ENCODE measurements around the gene NRXN3. TPM values are rescaled to one million over a fixed set of nuclear protein-coding genes. Genes with fewer than 3 reads are reported as not detected.

Gene NRXN3
- total and polyA plus RNA-seq, 2 experiments from 2014 or later: 0.08 to 0.11 TPM

GRCh38 chr14:78310272-78310671, 140.1 kb downstream of the NRXN3 start:
- H3K79me2 ChIP-seq (ENCODE audit: insufficient read depth): no peaks in the 10 kb centered on the region
- H4K20me1 ChIP-seq (ENCODE audit: insufficient read depth): no peaks in the 10 kb centered on the region
- DNase-seq: no peak
- no peak overlapping the region for H3K4me3 ChIP-seq
- no peaks in the 10 kb centered on the region for H3K36me3 ChIP-seq (ENCODE audit: low read depth)
- no peak overlapping the region for H3K27ac ChIP-seq
- H3K4me1 ChIP-seq (ENCODE audit: insufficient read depth): no peaks in the 10 kb centered on the region
- TF ChIP-seq EZH2phosphoT487 (IDR thresholded peaks at IDR 0.05; ENCODE audit: insufficient read depth, low read depth) (no peak), EZH2 (IDR thresholded peaks at IDR 0.05; ENCODE audit: insufficient read depth, poor library complexity, severe bottlenecking) (no peak)
- H3K9ac ChIP-seq: no peak overlapping the region
- H3K4me2 ChIP-seq (ENCODE audit: unreplicated experiment): no peak overlapping the region
- no peaks in the 10 kb centered on the region for H3K27me3 ChIP-seq (replicated peaks; ENCODE audit: insufficient read depth)
- 12 to 16% methylated on average over 3 of the region's 3 CpGs for WGBS, 2 experiments (ENCODE audit: low coverage in 1 of 2, low lambda C conversion rate in 2 of 2, missing lambda C conversion rate in 2 of 2)
- H3K9me3 ChIP-seq (ENCODE audit: low read depth): no peaks in the 10 kb centered on the region
- H2AFZ ChIP-seq: no peak overlapping the region
- H3F3A ChIP-seq (ENCODE audit: insufficient read depth): no peaks in the 10 kb centered on the region
- H3K9me2 ChIP-seq (ENCODE audit: insufficient read depth): no peaks in the 10 kb centered on the region
- in situ Hi-C loops (cut with MboI): no loop called here

GRCh38 chr14:78313499-78313898, 143.3 kb downstream of the NRXN3 start:
- Histone ChIP-seq H3K27me3 (replicated peaks; ENCODE audit: insufficient read depth) (no peaks in the 10 kb centered on the region), H3K36me3 (ENCODE audit: low read depth) (no peaks in the 10 kb centered on the region), H3K9ac (no peak overlapping the region), H3K4me3 (no peak overlapping the region), H2AFZ (no peak overlapping the region), H3F3A (ENCODE audit: insufficient read depth) (no peaks in the 10 kb centered on the region), H3K27ac (no peak overlapping the region), H4K20me1 (ENCODE audit: insufficient read depth) (no peaks in the 10 kb centered on the region), H3K4me2 (ENCODE audit: unreplicated experiment) (no peak overlapping the region), H3K9me3 (ENCODE audit: low read depth) (no peaks in the 10 kb centered on the region), H3K9me2 (ENCODE audit: insufficient read depth) (no peaks in the 10 kb centered on the region), H3K4me1 (ENCODE audit: insufficient read depth) (no peaks in the 10 kb centered on the region), H3K79me2 (ENCODE audit: insufficient read depth) (no peaks in the 10 kb centered on the region)
- TF ChIP-seq EZH2phosphoT487 (IDR thresholded peaks at IDR 0.05; ENCODE audit: insufficient read depth, low read depth) (no peak), EZH2 (IDR thresholded peaks at IDR 0.05; ENCODE audit: insufficient read depth, poor library complexity, severe bottlenecking) (no peak)
- in situ Hi-C loops (cut with MboI): no loop called here
- 11 to 13% methylated on average over 3 of the region's 3 CpGs for WGBS, 2 experiments (ENCODE audit: low coverage in 1 of 2, low lambda C conversion rate in 2 of 2, missing lambda C conversion rate in 2 of 2)
- no peak for DNase-seq

GRCh38 chr14:78314484-78314883, 144.3 kb downstream of the NRXN3 start:
- Histone ChIP-seq H3F3A (ENCODE audit: insufficient read depth) (no peaks in the 10 kb centered on the region), H3K36me3 (ENCODE audit: low read depth) (no peaks in the 10 kb centered on the region), H3K9me3 (ENCODE audit: low read depth) (no peaks in the 10 kb centered on the region), H3K4me1 (ENCODE audit: insufficient read depth) (no peaks in the 10 kb centered on the region), H4K20me1 (ENCODE audit: insufficient read depth) (no peaks in the 10 kb centered on the region), H3K9me2 (ENCODE audit: insufficient read depth) (no peaks in the 10 kb centered on the region), H3K27ac (no peak overlapping the region), H3K79me2 (ENCODE audit: insufficient read depth) (no peaks in the 10 kb centered on the region), H3K27me3 (replicated peaks; ENCODE audit: insufficient read depth) (no peaks in the 10 kb centered on the region), H3K9ac (no peak overlapping the region), H3K4me2 (ENCODE audit: unreplicated experiment) (no peak overlapping the region), H3K4me3 (no peak overlapping the region), H2AFZ (no peak overlapping the region)
- in situ Hi-C loops (cut with MboI): no loop called here
- 17 to 21% methylated on average over 3 to 4 of the region's 4 CpGs for WGBS, 2 experiments (ENCODE audit: low coverage in 1 of 2, low lambda C conversion rate in 2 of 2, missing lambda C conversion rate in 2 of 2)
- DNase-seq: no peak
- TF ChIP-seq EZH2 (IDR thresholded peaks at IDR 0.05; ENCODE audit: insufficient read depth, poor library complexity, severe bottlenecking): no peak

GRCh38 chr14:78316052-78316451, 145.9 kb downstream of the NRXN3 start:
- WGBS, 2 experiments (ENCODE audit: low coverage in 1 of 2, low lambda C conversion rate in 2 of 2, missing lambda C conversion rate in 2 of 2): 0% methylated on average over 1 of the region's 1 CpG; no CpG with 5 or more reads in 1 of the 2 experiments

GRCh38 chr14:78316786-78317185, 146.6 kb downstream of the NRXN3 start:
- no peak overlapping the region for H2AFZ ChIP-seq
- no peaks in the 10 kb centered on the region for H3K4me1 ChIP-seq (ENCODE audit: insufficient read depth)
- 8 to 9% methylated on average over 3 of the region's 3 CpGs for WGBS, 2 experiments (ENCODE audit: low coverage in 1 of 2, low lambda C conversion rate in 2 of 2, missing lambda C conversion rate in 2 of 2)
- no peak overlapping the region for H3K4me3 ChIP-seq
- no peaks in the 10 kb centered on the region for H3K36me3 ChIP-seq (ENCODE audit: low read depth)
- H3F3A ChIP-seq (ENCODE audit: insufficient read depth): no peaks in the 10 kb centered on the region
- no peak for TF ChIP-seq EZH2phosphoT487 (IDR thresholded peaks at IDR 0.05; ENCODE audit: insufficient read depth, low read depth)
- TF ChIP-seq EZH2 (IDR thresholded peaks at IDR 0.05; ENCODE audit: insufficient read depth, poor library complexity, severe bottlenecking): no peak
- in situ Hi-C loops (cut with MboI): no loop called here
- H3K27me3 ChIP-seq (replicated peaks; ENCODE audit: insufficient read depth): no peaks in the 10 kb centered on the region
- DNase-seq: no peak
- H3K9ac ChIP-seq: no peak overlapping the region
- no peak overlapping the region for H3K27ac ChIP-seq
- H3K9me2 ChIP-seq (ENCODE audit: insufficient read depth): no peaks in the 10 kb centered on the region
- H3K79me2 ChIP-seq (ENCODE audit: insufficient read depth): no peaks in the 10 kb centered on the region
- no peaks in the 10 kb centered on the region for H3K9me3 ChIP-seq (ENCODE audit: low read depth)
- no peaks in the 10 kb centered on the region for H4K20me1 ChIP-seq (ENCODE audit: insufficient read depth)
- no peak overlapping the region for H3K4me2 ChIP-seq (ENCODE audit: unreplicated experiment)

More at GRCh38 chr14:78316052-78316451, 145.9 kb downstream of the NRXN3 start:
- Histone ChIP-seq H3K36me3 (ENCODE audit: low read depth) (no peaks in the 10 kb centered on the region), H3F3A (ENCODE audit: insufficient read depth) (no peaks in the 10 kb centered on the region), H3K4me1 (ENCODE audit: insufficient read depth) (no peaks in the 10 kb centered on the region), H3K9me3 (ENCODE audit: low read depth) (no peaks in the 10 kb centered on the region), H4K20me1 (ENCODE audit: insufficient read depth) (no peaks in the 10 kb centered on the region), H3K9me2 (ENCODE audit: insufficient read depth) (no peaks in the 10 kb centered on the region), H3K4me3 (no peak overlapping the region), H3K9ac (no peak overlapping the region), H3K27ac (no peak overlapping the region), H2AFZ (no peak overlapping the region), H3K79me2 (ENCODE audit: insufficient read depth) (no peaks in the 10 kb centered on the region), H3K4me2 (ENCODE audit: unreplicated experiment) (no peak overlapping the region), H3K27me3 (replicated peaks; ENCODE audit: insufficient read depth) (no peaks in the 10 kb centered on the region)
- TF ChIP-seq EZH2phosphoT487 (IDR thresholded peaks at IDR 0.05; ENCODE audit: insufficient read depth, low read depth): no peak
- in situ Hi-C loops (cut with MboI): no loop called here
- DNase-seq: no peak
